K562 (cell line): ENCODE data around the gene SUCO. TPM values are rescaled to one million over a fixed set of nuclear protein-coding genes. Genes with fewer than 3 reads are reported as not detected.

Experiments
- ARID2 ChIP-seq: fragments of 450-650 bp; IDR thresholded peaks from 2 replicates; pipeline ENCODE4 v1.6.1; 2017; ENCODE audit warnings: antibody characterized with exemption, mild to moderate bottlenecking
- E2F8 ChIP-seq: fragments of 450-650 bp; IDR thresholded peaks from 2 replicates; pipeline ENCODE4 v1.7.1; 2018; ENCODE audit warnings: mild to moderate bottlenecking, low read depth; ENCODE audit not compliant: partially characterized antibody
- GATA2 ChIP-seq: sonication (generic); formaldehyde crosslinking; IDR thresholded peaks from 2 replicates; pipeline ENCODE4 v1.4.0; 2020; ENCODE audit warnings: mild to moderate bottlenecking, missing genetic modification reagents
- GATAD2A ChIP-seq: fragments of 450-650 bp; IDR thresholded peaks from 2 replicates; pipeline ENCODE4 v1.6.1; 2017
- IRF9 ChIP-seq: fragments of 450-650 bp; IDR thresholded peaks from 2 replicates; pipeline ENCODE4 v1.6.1; 2016; ENCODE audit warnings: missing biosample characterization, missing genetic modification characterization
- MITF ChIP-seq: IDR thresholded peaks from 2 replicates; pipeline ENCODE4 v1.6.1; 2014; ENCODE audit warnings: antibody characterized with exemption
- NR0B1 ChIP-seq: fragments of 450-650 bp; IDR thresholded peaks from one replicate; pipeline ENCODE4 v1.6.1; 2018; ENCODE audit warnings: mild to moderate bottlenecking, moderate library complexity; ENCODE audit not compliant: partially characterized antibody
- NUFIP1 ChIP-seq: fragments of 450-650 bp; IDR thresholded peaks from 2 replicates; pipeline ENCODE4 v1.6.1; 2018; ENCODE audit not compliant: partially characterized antibody
- OTX1 ChIP-seq: fragments of 450-650 bp; formaldehyde crosslinking; IDR thresholded peaks from 2 replicates; pipeline ENCODE4 v1.4.0; 2022; ENCODE audit warnings: mild to moderate bottlenecking
- PHB2 ChIP-seq: fragments of 450-650 bp; IDR thresholded peaks from 2 replicates; pipeline ENCODE4 v1.6.1; 2017; ENCODE audit warnings: low read depth
- POLR2A ChIP-seq: fragments of 450-650 bp; conservative IDR thresholded peaks from 2 replicates; pipeline ENCODE4 v1.6.1; 2016
- TFAP4 ChIP-seq: sonication (generic); formaldehyde crosslinking; IDR thresholded peaks from 2 replicates; pipeline ENCODE4 v1.8.0; 2022; ENCODE audit warnings: missing genetic modification reagents, mild to moderate bottlenecking, moderate library complexity, borderline replicate concordance
- ZMIZ1 ChIP-seq, 2 experiments: fragments of 150-350 bp in 1 of 2; IDR thresholded peaks; 2 replicates each; pipeline ENCODE4 v1.6.1; 2012 to 2016; ENCODE audit warnings: low read depth in 2 of 2, low read length in 2 of 2, mild to moderate bottlenecking in 1 of 2, moderate library complexity in 1 of 2
- ZNF12 ChIP-seq: sonication (generic); formaldehyde crosslinking; IDR thresholded peaks from 2 replicates; pipeline ENCODE4 v1.4.0; 2020; ENCODE audit warnings: mild to moderate bottlenecking, missing genetic modification reagents
- polyA plus RNA-seq, 8 experiments: library from polyadenylated mRNA; depleted of rRNA in 4 of 8; stranded (reverse) in 5 of 8; unstranded in 3 of 8; fragments of >200 nt; fragmentation: Nextera tagmentation in 2 of 8; fragmentation: Illumina TruSeq in 1 of 8; extraction: Ambion mirVana in 2 of 8; extraction: Trizol in 1 of 8; gene quantifications; 2 replicates each; pipeline versions ENCODE4 v1.2.1 to v1.2.3, GENCODE V29; 2011 to 2014; ENCODE audit warnings: inconsistent platforms in 1 of 8, missing spikeins in 1 of 8
- total RNA-seq, 7 experiments: library from RNA; depleted of rRNA in 6 of 7; stranded (reverse); fragments of >200 nt in 6 of 7; fragmentation: Illumina TruSeq in 2 of 7; extraction: Trizol in 2 of 7; gene quantifications; 2 replicates each; pipeline versions ENCODE4 v1.2.1 to v1.2.3, GENCODE V29; 2011 to 2021; ENCODE audit warnings: low replicate concordance in 1 of 7

The SUCO gene
- total and polyA plus RNA-seq, 9 of the 15 experiments (the other 6 are each of a cell fraction or from before 2014, with no cell fraction given) = 2.5 to 20.6 (median 14.3) TPM

GRCh38 chr1:172531412-172532182, 1.4 kb upstream of the SUCO start (continued):
- no peak for TF ChIP-seq E2F8
- TF ChIP-seq GATA2 (CRISPR knock-in tag) = 0 out of 2 replicates have a peak, but pooled peaks have one; percentile 36
- no peak for TF ChIP-seq POLR2A
- TF ChIP-seq ARID2 = no peak; the same call in 1 of the 2 replicates
- TF ChIP-seq PHB2 = no peak
- no peak for TF ChIP-seq TFAP4 (CRISPR knock-in tag)
- no peak for TF ChIP-seq IRF9 (tag)
- TF ChIP-seq MITF = no peak
- TF ChIP-seq NUFIP1 = peak; percentile 6
- TF ChIP-seq NR0B1 = no peak
- TF ChIP-seq OTX1 (CRISPR knock-in tag) = no peak
- TF ChIP-seq ZNF12 (CRISPR knock-in tag) = no peak
- TF ChIP-seq GATAD2A = no peak
- no peak for TF ChIP-seq ZMIZ1 (IDR thresholded peaks at IDR 0.05; ENCODE audit: low read depth in 2 of 2, low read length in 2 of 2)
